Esophagus squamous epithelium (tissue), 5 donors: ENCODE measurements around the gene SUPT6H. TPM values are rescaled to one million over a fixed set of nuclear protein-coding genes. Genes with fewer than 3 reads are reported as not detected.

ENCODE experiments used
- DNase-seq: peaks from one replicate; lab custom pipeline; 2025; lab: John Stamatoyannopoulos, UW
- H3K27ac ChIP-seq, 4 donors: fragments of 200-600 bp; sonication (generic); one replicate each; pipeline ENCODE4 v1.5.1; 2016 to 2019; ENCODE audit warnings: mild to moderate bottlenecking in 1 of 4
- H3K27me3 ChIP-seq, 4 donors: fragments of 200-600 bp; sonication (generic); 1 replicate in 3 of 4; 2 replicates in 1 of 4; pipeline versions ENCODE4 v1.5.1 to v1.6.0; 2017 to 2021; ENCODE audit warnings: antibody characterized with exemption in 1 of 4
- H3K36me3 ChIP-seq, 3 donors: fragments of 200-600 bp; sonication (generic); one replicate each; pipeline ENCODE4 v1.5.1; 2016 to 2019
- H3K4me1 ChIP-seq, 3 donors: fragments of 200-600 bp; sonication (generic); one replicate each; pipeline ENCODE4 v1.5.1; 2017 to 2019
- H3K4me3 ChIP-seq, 4 donors: fragments of 200-600 bp; sonication (generic); 1 replicate in 3 of 4; 2 replicates in 1 of 4; pipeline ENCODE4 v1.5.1; 2016 to 2019; ENCODE audit warnings: mild to moderate bottlenecking in 2 of 4, moderate library complexity in 1 of 4
- H3K9me3 ChIP-seq, 3 donors: fragments of 200-600 bp; sonication (generic); one replicate each; pipeline ENCODE4 v1.5.1; 2016 to 2019
- CTCF ChIP-seq, 6 experiments: fragments of 450-650 bp in 4 of 6; fragments of 200-600 bp in 2 of 6; sonication (generic) in 2 of 6; IDR thresholded peaks; one replicate each; pipeline ENCODE4 v1.5.1; 2016 to 2019; ENCODE audit warnings: antibody characterized with exemption in 6 of 6, mild to moderate bottlenecking in 4 of 6, moderate library complexity in 4 of 6
- POLR2A ChIP-seq, 4 donors: fragments of 450-650 bp; IDR thresholded peaks; one replicate each; pipeline ENCODE4 v1.6.1; 2017; ENCODE audit warnings: antibody characterized with exemption in 4 of 4, mild to moderate bottlenecking in 4 of 4, moderate library complexity in 3 of 4
- WGBS, 2 donors: methylation state at CpG; one replicate each; pipeline ENCODE4 v1.1.5; 2018; 5-methylcytosine and 5-hydroxymethylcytosine counted together
- intact Hi-C: fragments of 100-400 bp; cut with DNase I; formaldehyde crosslinking; loops from one replicate; pipeline ENCODE4 v1.15.0; 2022
- total RNA-seq, 4 donors: library from RNA; depleted of rRNA; stranded (reverse); fragments of >200 nt; gene quantifications; one replicate each; pipeline ENCODE4 v1.1.0, GENCODE V29; 2016
- donor health status: DM: yes; HTN: yes; CAD: no.

Gene SUPT6H
- 10 to 100 TPM; 26.4 to 59.3 (median 48.8) TPM for total RNA-seq

- peak within 1 kb of the TSS; percentile 52 to 92 (median 89) for H3K4me3 ChIP-seq
- intact Hi-C loops, result no loop called here
- WGBS, 2 donors, result 0% methylated on average over 14 to 40 of the region's 66 CpGs
- TF ChIP-seq CTCF (IDR thresholded peaks at IDR 0.05) (no peak), POLR2A (IDR thresholded peaks at IDR 0.05) (peak in 3 of 4 donors; percentile 45 to 90 (median 69))
- no peaks in the 10 kb centered on the region for H3K27me3 ChIP-seq
- peak within 1 kb of the TSS; percentile 93 to 99 (median 99) for H3K27ac ChIP-seq
- DNase-seq, result peak; percentile 63
- H3K36me3 ChIP-seq, result peaks cover 0 to 62% (median 6%) of the 10 kb centered on the region in 3 donors
- H3K4me1 ChIP-seq, result peaks cover 0 to 62% (median 35%) of the 10 kb centered on the region in 3 donors
- no peaks in the 10 kb centered on the region for H3K9me3 ChIP-seq
These were observed at the start of gene SUPT6H, which contains the start of gene SDF2 for GRCh38 chr17:28661635-28662526. SUPT6H (plus strand) TSS chr17:28662205; CDS start chr17:28673402, 11,197 bp downstream. SDF2 (minus strand) TSS chr17:28661906; CDS start chr17:28661876, 30 bp downstream.

- Histone ChIP-seq H3K27ac (no peak overlapping the region), H3K36me3 (peaks cover 28 to 78% (median 31%) of the 10 kb centered on the region in 3 donors), H3K27me3 (no peaks in the 10 kb centered on the region), H3K4me3 (no peak overlapping the region), H3K4me1 (no peaks in the 10 kb centered on the region), H3K9me3 (no peaks in the 10 kb centered on the region)
- TF ChIP-seq CTCF (IDR thresholded peaks at IDR 0.05) (no peak), POLR2A (IDR thresholded peaks at IDR 0.05) (no peak)
- intact Hi-C loops, result loop anchor here (10.0 kb wide), 1 partner anchor 118 kb away; no protein-coding TSS in a partner anchor
- DNase-seq, result no peak
- WGBS, 2 donors, result 54 to 56% methylated on average over 2 of the region's 2 CpGs
These were observed 49.5 kb upstream of the SUPT6H start for GRCh38 chr17:28612531-28612930.

- WGBS, 2 donors, result 65 to 75% methylated on average over 5 to 6 of the region's 6 CpGs
- no peak for DNase-seq
- Histone ChIP-seq H3K36me3 (peaks cover 28 to 85% (median 37%) of the 10 kb centered on the region in 3 donors), H3K9me3 (no peaks in the 10 kb centered on the region), H3K4me1 (no peaks in the 10 kb centered on the region), H3K4me3 (no peak overlapping the region), H3K27me3 (no peaks in the 10 kb centered on the region), H3K27ac (no peak overlapping the region)
- intact Hi-C loops, result loop anchor here (10.0 kb wide), 1 partner anchor 118 kb away; no protein-coding TSS in a partner anchor
- TF ChIP-seq CTCF (IDR thresholded peaks at IDR 0.05), result peak in 4 of 6 experiments; percentile 20 to 50 (median 46)
- no peak for TF ChIP-seq POLR2A (IDR thresholded peaks at IDR 0.05)
These were observed 48.8 kb upstream of the SUPT6H start for GRCh38 chr17:28612936-28613872.

GRCh38 chr17:28613931-28614381 is 48.0 kb upstream of the SUPT6H start, which contains the start of gene RSKR:
RSKR (minus strand) TSS chr17:28614185; CDS start chr17:28614161, 24 bp downstream.
- DNase-seq, result no peak
- H3K36me3 ChIP-seq, result peaks cover 28 to 93% (median 45%) of the 10 kb centered on the region in 3 donors
- no peak for TF ChIP-seq POLR2A (IDR thresholded peaks at IDR 0.05)
- TF ChIP-seq CTCF (IDR thresholded peaks at IDR 0.05), result no peak
- H3K4me1 ChIP-seq, result no peaks in the 10 kb centered on the region
- no peak within 1 kb of the TSS for H3K27ac ChIP-seq
- no peak within 1 kb of the TSS for H3K4me3 ChIP-seq
- 62 to 89% methylated on average over 4 to 5 of the region's 5 CpGs for WGBS, 2 donors
- no peaks in the 10 kb centered on the region for H3K27me3 ChIP-seq
- H3K9me3 ChIP-seq, result no peaks in the 10 kb centered on the region
- intact Hi-C loops, result loop anchor here (10.0 kb wide), 1 partner anchor 119 kb away; no protein-coding TSS in a partner anchor
